Stimulated activated CD8-positive, alpha-beta memory T cell treated with anti-CD3 and anti-CD28 coated beads, Interleukin-4, amount 100 ng/mL, for 4 hours (primary cell): Measurements from ENCODE around the gene OR5T1.

Experiments used
- DNase-seq, 2 donors: peaks; one replicate each; pipeline ENCODE4 v3.0.0-alpha.2; 2020; ENCODE audit warnings: low read depth in 2 of 2, low spot score in 1 of 2

Gene OR5T1

DNA sequence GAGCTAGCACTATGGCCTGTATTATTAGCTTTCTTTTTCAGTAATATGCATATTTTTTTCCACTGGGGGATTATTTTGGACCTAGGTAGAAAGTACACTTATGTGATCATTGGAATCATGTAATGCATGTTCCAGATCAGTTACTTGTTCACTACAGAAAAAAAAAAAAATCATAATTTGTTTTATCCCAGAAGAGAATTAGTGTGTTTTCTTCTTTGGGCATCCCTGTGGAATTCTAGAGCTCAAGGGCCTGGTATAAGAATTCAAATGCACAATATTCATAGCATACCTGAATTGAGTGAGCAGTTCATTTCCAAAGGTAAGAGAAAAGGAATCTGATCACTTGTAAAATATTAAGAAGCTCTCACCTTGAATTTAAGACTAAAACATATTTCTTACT lies at the start of gene OR5T1:
Gene OR5T1, plus strand, starts transcription at position 301 of the 400 bp plus-strand sequence. CDS start 1,485 bp downstream, outside the sequence.
- DNase-seq = no peak

- DNase-seq = no peak
Observed at GRCh38 chr11:56234155-56234554, 39.8 kb upstream of the OR5T1 start, which contains the start of gene OR5T2. Gene OR5T2 (minus strand): TSS chr11:56234255. CDS start chr11:56233062, 1,193 bp downstream.

GRCh38 chr11:56251954-56252353 lies 22.0 kb upstream of the OR5T1 start, which contains the start of gene OR5T3:
Gene OR5T3 (plus strand): TSS chr11:56252254. CDS start chr11:56252254, 0 bp downstream.
- no peak for DNase-seq

DNA sequence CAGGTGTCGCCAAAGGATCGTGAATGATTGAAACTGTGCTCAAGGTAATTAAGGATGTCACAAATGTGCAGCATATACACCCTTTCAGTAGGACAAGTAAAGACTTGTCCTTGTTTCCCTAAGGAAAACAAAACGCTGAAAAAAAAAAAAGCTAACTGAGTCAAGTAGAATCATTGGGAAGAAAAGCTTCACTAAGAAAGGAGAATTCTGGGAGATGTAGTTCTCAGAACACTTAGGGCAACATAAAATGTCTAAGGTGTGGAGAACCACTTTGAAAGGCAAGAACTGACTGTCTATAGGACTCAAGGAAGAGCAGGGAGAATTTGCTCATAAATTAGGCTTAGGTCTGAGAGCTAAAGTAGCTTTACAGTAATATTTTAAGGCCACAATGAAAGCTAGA lies 2.9 kb upstream of the OR5T1 start:
- no peak for DNase-seq

DNA sequence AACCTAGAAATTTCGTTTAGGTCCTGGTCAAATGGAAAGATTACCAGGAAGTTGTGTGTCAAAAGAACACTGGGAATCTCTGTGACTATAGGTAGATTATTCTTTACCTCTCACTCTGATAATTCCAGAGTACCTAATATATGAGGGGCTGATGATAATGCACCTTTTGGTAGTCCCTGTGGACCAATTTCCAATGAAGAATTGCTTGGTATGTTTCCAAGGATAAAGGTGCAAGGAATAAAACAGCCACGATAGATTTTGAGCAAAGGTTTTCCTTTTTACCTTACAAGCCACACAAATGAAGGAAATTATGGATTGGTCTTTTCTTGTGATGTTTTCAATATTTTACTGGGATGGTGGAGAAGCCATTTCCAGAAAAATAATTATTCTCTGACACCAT lies 18.2 kb downstream of the OR5T1 start, which contains the start of gene OR8H1:
Gene OR8H1, minus strand, starts transcription at position 101 of the 400 bp plus-strand sequence. CDS start 1,192 bp downstream, outside the sequence.
- DNase-seq = no peak

- no peak for DNase-seq
Observed at GRCh38 chr11:56296898-56297297, 22.9 kb downstream of the OR5T1 start.

- no peak for DNase-seq
Observed at GRCh38 chr11:56307836-56308235, 33.9 kb downstream of the OR5T1 start.

DNA sequence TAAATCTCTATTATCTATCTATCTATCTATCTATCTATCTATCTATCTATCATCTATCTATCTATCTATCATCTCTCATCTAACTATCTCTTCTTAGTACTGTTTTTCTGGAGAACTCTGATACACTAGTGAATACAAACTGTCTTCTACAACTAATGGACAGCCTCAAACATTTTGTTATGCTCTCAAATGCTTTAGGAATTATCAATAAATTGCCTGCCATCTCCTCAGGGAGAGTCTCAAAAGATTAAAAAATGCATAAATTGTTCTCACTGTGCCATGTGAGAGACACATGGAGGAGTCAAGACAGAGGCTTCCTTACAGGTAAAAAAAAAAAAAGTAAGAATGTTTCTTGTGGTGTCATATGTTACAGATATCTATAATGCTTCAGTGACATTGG lies 40.9 kb downstream of the OR5T1 start, which contains the start of gene OR8K3:
Gene OR8K3, plus strand, starts transcription at position 301 of the 400 bp plus-strand sequence. CDS start 3,163 bp downstream, outside the sequence.
- no peak for DNase-seq
